IMR-90 (cell line): Measurements from ENCODE around the gene MTRF1L.

Source experiments
- BHLHE40 ChIP-seq: fragments of 150-350 bp; IDR thresholded peaks from 2 replicates; pipeline ENCODE4 v1.6.1; 2016; ENCODE audit warnings: mild to moderate bottlenecking, low read depth, low read length
- CEBPB ChIP-seq: IDR thresholded peaks from 2 replicates; pipeline ENCODE4 v1.6.1; 2012; ENCODE audit warnings: low read depth, low read length, improper control_type of control experiment
- CHD1 ChIP-seq: IDR thresholded peaks from 2 replicates; pipeline ENCODE4 v1.6.1; 2012; ENCODE audit warnings: low read depth, low read length, improper control_type of control experiment
- MAFK ChIP-seq: IDR thresholded peaks from 2 replicates; pipeline ENCODE4 v1.6.1; 2012; ENCODE audit warnings: low read depth, low read length, improper control_type of control experiment
- MAZ ChIP-seq: IDR thresholded peaks from 2 replicates; pipeline ENCODE4 v1.6.1; 2012; ENCODE audit warnings: low read depth, mild to moderate bottlenecking, low read length, improper control_type of control experiment, moderate library complexity, borderline replicate concordance
- MXI1 ChIP-seq: IDR thresholded peaks from 2 replicates; pipeline ENCODE4 v1.6.1; 2012; ENCODE audit warnings: low read depth, mild to moderate bottlenecking, low read length, moderate library complexity, borderline replicate concordance
- POLR2A ChIP-seq: IDR thresholded peaks from 2 replicates; pipeline ENCODE4 v1.6.1; 2012; ENCODE audit warnings: mild to moderate bottlenecking, low read depth, low read length
- RAD21 ChIP-seq: IDR thresholded peaks from 2 replicates; pipeline ENCODE4 v1.6.1; 2012; ENCODE audit warnings: low read length, improper control_type of control experiment
- RCOR1 ChIP-seq: IDR thresholded peaks from 2 replicates; pipeline ENCODE4 v1.6.1; 2012; ENCODE audit warnings: mild to moderate bottlenecking, low read length, improper control_type of control experiment; ENCODE audit not compliant: insufficient replicate concordance
- RFX5 ChIP-seq: IDR thresholded peaks from 2 replicates; pipeline ENCODE4 v1.8.0; 2012; ENCODE audit warnings: low read depth, mild to moderate bottlenecking, low read length, moderate library complexity
- SMC3 ChIP-seq: fragments of 150-350 bp; IDR thresholded peaks from 2 replicates; pipeline ENCODE4 v1.6.1; 2016; ENCODE audit warnings: low read depth, mild to moderate bottlenecking, antibody characterized with exemption, low read length, moderate library complexity
- TF ChIP-seq, protein P1 (sequence below): conservative IDR thresholded peaks from 2 replicates; pipeline ENCODE4 v1.5.1; 2012; ENCODE audit warnings: mild to moderate bottlenecking, low read depth, low read length, improper control_type of control experiment
- TF ChIP-seq, protein P2 (sequence below): fragments of 150-350 bp; IDR thresholded peaks from 2 replicates; pipeline ENCODE4 v1.6.1; 2017; ENCODE audit warnings: mild to moderate bottlenecking, antibody characterized with exemption, low read length, low read depth
- TF ChIP-seq, protein P3 (sequence below): fragments of 150-350 bp; IDR thresholded peaks from 2 replicates; pipeline ENCODE4 v1.6.1; 2016; ENCODE audit warnings: low read depth, mild to moderate bottlenecking, low read length, moderate library complexity, borderline replicate concordance

DNA sequence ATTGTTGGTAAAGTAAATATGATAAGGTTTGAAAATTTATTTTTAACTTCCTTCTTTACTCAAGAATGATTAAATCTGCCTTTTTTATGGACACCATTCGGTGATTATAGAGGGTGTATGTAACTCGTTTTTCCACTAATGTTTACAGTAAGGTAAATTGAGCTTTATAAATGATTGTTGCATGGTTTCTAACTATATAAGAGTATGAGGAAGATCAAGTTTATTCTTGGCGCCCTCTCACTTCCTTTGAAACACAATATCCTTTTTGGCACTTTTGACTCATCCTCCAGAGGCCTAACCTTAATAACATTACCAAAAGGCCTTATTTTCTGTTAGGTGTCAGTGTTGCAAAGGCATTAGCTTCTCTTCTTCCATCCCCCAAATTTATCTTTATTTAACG, 41.8 kb upstream of the MTRF1L start:
- TF ChIP-seq, protein P1, sequence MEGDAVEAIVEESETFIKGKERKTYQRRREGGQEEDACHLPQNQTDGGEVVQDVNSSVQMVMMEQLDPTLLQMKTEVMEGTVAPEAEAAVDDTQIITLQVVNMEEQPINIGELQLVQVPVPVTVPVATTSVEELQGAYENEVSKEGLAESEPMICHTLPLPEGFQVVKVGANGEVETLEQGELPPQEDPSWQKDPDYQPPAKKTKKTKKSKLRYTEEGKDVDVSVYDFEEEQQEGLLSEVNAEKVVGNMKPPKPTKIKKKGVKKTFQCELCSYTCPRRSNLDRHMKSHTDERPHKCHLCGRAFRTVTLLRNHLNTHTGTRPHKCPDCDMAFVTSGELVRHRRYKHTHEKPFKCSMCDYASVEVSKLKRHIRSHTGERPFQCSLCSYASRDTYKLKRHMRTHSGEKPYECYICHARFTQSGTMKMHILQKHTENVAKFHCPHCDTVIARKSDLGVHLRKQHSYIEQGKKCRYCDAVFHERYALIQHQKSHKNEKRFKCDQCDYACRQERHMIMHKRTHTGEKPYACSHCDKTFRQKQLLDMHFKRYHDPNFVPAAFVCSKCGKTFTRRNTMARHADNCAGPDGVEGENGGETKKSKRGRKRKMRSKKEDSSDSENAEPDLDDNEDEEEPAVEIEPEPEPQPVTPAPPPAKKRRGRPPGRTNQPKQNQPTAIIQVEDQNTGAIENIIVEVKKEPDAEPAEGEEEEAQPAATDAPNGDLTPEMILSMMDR: no peak
- no peak for TF ChIP-seq RCOR1
- no peak for TF ChIP-seq POLR2A
- TF ChIP-seq RFX5: no peak
- TF ChIP-seq, protein P2, sequence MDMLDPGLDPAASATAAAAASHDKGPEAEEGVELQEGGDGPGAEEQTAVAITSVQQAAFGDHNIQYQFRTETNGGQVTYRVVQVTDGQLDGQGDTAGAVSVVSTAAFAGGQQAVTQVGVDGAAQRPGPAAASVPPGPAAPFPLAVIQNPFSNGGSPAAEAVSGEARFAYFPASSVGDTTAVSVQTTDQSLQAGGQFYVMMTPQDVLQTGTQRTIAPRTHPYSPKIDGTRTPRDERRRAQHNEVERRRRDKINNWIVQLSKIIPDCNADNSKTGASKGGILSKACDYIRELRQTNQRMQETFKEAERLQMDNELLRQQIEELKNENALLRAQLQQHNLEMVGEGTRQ: no peak
- no peak for TF ChIP-seq MXI1
- TF ChIP-seq CHD1: no peak
- no peak for TF ChIP-seq BHLHE40
- no peak for TF ChIP-seq CEBPB
- no peak for TF ChIP-seq SMC3
- TF ChIP-seq MAFK: no peak
- TF ChIP-seq RAD21: no peak
- no peak for TF ChIP-seq MAZ
- TF ChIP-seq, protein P3, sequence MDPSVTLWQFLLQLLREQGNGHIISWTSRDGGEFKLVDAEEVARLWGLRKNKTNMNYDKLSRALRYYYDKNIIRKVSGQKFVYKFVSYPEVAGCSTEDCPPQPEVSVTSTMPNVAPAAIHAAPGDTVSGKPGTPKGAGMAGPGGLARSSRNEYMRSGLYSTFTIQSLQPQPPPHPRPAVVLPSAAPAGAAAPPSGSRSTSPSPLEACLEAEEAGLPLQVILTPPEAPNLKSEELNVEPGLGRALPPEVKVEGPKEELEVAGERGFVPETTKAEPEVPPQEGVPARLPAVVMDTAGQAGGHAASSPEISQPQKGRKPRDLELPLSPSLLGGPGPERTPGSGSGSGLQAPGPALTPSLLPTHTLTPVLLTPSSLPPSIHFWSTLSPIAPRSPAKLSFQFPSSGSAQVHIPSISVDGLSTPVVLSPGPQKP: no peak
